Choroid plexus epithelial cell (primary cell): ENCODE results near the gene TSPAN16.
"Not testable (repeated sequence)": the region's sequence is repeated elsewhere in the genome, so short reads cannot be mapped to it uniquely, and the experiment has no call there.

Experiments used
- DNase-seq: peaks from one replicate; pipeline ENCODE4 v3.0.0-alpha.2; 2010; ENCODE audit warnings: low read depth
- H3K4me3 ChIP-seq: 2 replicates; pipeline ENCODE4 v1.5.1; 2011; ENCODE audit warnings: low read depth, mild to moderate bottlenecking, control low read depth, low read length, moderate library complexity
- TF ChIP-seq, protein P1 (sequence below): conservative IDR thresholded peaks from 2 replicates; pipeline ENCODE4 v1.5.1; 2011; ENCODE audit warnings: low read depth, mild to moderate bottlenecking, control low read depth, inconsistent platforms, low read length, moderate library complexity

Gene TSPAN16

DNA sequence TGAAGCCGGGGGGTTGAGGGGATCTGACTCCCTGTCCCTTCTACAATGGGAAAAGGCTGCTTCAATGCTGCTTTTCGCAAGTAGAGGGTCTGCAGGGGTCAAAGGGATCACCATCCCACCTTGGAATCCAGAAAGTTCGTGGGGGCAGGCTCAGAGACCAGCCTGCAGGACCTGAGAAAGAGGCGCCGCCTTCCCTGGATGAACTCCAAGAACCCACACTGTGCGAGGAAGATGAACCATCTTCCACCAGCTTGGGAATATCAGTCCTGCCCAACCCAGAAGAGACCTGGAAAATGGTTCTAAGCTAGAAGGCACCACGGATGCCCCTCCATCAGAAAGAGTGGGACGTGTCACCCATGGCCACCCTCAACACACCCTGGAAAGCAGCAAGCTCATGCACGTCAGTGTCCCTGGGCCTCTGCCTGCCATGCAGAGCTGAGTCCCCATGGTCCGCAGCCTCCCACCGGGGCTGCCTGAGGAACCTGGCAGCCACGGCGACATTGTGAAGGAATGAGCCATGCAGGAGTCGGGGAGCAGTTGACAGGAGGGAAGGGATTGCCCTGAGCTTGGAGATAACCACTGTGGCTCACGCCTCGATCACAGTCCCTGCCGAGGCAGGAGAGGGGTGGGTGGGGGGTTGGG lies 28.9 kb downstream of the TSPAN16 start:
- DNase-seq, result no peak
- TF ChIP-seq, protein P1, sequence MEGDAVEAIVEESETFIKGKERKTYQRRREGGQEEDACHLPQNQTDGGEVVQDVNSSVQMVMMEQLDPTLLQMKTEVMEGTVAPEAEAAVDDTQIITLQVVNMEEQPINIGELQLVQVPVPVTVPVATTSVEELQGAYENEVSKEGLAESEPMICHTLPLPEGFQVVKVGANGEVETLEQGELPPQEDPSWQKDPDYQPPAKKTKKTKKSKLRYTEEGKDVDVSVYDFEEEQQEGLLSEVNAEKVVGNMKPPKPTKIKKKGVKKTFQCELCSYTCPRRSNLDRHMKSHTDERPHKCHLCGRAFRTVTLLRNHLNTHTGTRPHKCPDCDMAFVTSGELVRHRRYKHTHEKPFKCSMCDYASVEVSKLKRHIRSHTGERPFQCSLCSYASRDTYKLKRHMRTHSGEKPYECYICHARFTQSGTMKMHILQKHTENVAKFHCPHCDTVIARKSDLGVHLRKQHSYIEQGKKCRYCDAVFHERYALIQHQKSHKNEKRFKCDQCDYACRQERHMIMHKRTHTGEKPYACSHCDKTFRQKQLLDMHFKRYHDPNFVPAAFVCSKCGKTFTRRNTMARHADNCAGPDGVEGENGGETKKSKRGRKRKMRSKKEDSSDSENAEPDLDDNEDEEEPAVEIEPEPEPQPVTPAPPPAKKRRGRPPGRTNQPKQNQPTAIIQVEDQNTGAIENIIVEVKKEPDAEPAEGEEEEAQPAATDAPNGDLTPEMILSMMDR, result no peak
- H3K4me3 ChIP-seq, result no peak overlapping the region

DNA sequence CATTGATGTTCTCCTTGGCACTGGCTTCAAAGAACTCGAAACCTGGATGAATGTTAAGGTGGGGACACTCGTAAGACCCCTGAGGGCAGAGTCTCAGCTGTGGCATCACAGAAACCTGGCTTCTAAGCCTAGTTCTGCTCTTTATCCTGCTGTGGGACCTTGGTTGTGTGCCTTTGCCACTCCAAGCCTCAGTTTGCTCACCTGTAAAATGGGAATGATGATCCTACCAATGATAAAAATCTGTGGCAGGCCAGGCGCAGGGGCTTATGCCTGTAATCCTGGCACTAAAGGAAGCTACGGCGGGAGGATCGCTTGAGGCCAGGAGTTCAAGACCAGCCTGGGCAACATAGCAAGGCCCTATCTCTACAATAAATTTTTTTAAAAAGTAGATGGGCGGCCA lies 29.6 kb downstream of the TSPAN16 start:
- TF ChIP-seq, protein P1, result no peak
- no peak overlapping the region for H3K4me3 ChIP-seq
- DNase-seq, result no peak

DNA sequence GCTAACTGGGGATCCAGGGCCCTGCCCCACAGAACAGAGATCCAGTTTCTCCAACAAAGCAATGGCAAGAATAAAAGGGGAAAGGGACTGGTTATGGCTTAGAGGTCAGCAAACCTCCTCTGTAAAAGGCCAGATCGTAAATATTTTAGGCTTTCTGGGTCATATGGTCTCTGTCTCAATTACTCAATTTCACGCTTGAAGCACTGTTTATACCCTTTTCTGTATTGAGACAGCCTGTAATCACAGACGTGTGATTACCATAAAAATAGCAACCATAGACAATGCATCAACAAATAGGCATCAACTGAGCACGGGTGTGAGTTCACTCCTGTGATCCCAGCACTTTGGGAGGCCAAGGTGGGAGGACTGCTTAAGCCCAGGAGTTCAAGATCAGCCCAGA lies 34.2 kb downstream of the TSPAN16 start:
- TF ChIP-seq, protein P1, result no peak
- no peak for DNase-seq
- no peak overlapping the region for H3K4me3 ChIP-seq

DNA sequence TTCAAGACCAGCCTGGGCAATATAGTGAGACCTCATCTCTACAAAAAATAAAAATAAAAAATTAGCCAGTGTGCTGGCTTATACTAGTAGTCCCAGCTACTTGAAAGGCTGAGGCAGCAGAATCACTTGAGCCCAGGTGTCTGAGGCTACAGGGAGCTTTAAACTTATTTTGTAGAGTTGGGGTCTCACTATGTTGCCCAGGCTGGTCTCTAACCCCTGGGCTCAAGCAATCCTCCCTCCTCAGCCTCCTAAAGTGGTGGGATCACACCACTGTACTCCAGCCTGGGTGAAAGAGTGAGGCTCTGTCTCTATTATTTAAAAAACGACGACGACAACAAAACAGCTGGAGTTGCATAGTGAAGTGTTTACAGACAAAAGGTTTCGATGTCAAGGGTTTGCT lies 35.5 kb downstream of the TSPAN16 start:
- DNase-seq, result no peak
- H3K4me3 ChIP-seq, result no peak overlapping the region
- TF ChIP-seq, protein P1, result no peak

DNA sequence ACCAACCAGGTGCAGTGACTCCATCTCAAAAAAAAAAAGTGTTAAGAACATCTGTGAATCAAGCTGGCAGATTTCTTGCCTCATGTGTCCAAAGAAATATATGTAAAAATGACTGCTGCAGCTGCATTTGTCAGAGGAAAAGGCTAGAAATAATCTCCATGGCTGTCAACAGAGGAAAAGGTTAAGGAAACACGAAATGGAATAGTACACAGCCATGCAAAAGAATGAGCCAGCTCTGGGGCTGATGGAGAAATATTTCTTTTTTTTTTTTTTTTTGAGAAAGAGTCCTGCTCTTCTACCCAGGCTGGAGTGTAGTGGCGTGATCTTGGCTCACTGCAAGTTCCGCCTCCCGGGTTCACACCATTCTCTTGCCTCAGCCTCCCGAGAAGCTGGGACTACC lies 36.9 kb downstream of the TSPAN16 start:
- TF ChIP-seq, protein P1, result no peak
- H3K4me3 ChIP-seq, result no peak overlapping the region
- DNase-seq, result no peak

DNA sequence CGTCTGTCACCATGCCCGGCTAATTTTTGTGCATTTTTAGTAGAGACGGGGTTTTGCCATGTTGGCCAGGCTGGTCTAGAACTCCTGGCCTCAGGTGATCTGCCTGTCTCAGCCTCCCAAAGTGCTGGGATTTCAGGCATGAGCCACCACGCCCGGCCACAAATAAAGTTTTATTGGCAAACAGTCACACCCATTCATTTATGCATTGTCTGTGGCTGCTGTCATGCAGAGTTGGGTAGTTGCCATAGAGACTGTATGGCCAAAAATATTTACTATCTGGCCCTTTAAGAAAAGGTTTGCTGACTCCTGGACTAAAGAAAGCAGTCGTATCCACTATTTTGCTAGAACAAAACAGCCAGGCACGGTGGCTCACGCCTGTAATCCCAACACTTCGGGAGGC lies 37.9 kb downstream of the TSPAN16 start:
- not testable (repeated sequence) for H3K4me3 ChIP-seq
- DNase-seq, result peak; percentile 50

DNA sequence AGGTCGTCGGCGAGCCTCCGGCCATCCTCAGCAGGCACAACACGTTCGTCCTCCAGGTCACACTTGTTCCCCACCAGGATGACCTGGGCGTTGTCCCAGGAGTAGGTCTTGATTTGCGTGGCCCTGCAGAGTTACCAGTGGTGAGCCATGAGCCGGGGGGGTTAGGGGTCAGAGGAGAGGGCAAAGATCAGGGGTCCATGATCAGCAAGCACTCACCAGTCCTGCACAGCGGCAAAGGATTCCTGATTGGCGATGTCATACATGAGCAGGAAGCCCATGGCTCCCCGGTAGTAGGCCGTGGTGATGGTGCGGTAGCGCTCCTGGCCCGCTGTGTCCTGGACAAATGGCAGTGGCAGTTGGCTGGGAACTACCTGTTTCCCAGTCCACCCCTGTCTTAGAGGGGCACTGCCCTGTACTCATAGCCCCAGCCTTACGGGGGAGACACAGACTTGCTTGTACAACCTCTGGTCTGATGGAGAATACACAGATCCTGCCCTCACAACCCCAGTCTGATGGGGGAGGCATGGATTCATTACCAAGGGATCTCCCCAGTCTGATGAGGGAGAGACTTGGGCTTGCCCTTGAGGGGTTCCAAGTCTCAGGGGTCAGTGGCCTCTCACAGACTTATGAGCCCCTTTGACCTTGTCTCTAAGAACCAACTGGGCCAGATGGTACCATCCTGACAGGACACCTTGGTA lies 39.6 kb downstream of the TSPAN16 start:
- TF ChIP-seq, protein P1, result no peak
- DNase-seq, result no peak
- H3K4me3 ChIP-seq, result no peak overlapping the region
